HG02642 (cell line): ENCODE data around the gene ZNF584.

Experiments used
- ATAC-seq: cut with Tn5 transposase; IDR thresholded peaks from one replicate; pipeline ENCODE4 v1.9.1; 2021; ENCODE audit warnings: mild to moderate bottlenecking; ENCODE audit not compliant: unreplicated experiment, poor library complexity

ZNF584 gene

DNA sequence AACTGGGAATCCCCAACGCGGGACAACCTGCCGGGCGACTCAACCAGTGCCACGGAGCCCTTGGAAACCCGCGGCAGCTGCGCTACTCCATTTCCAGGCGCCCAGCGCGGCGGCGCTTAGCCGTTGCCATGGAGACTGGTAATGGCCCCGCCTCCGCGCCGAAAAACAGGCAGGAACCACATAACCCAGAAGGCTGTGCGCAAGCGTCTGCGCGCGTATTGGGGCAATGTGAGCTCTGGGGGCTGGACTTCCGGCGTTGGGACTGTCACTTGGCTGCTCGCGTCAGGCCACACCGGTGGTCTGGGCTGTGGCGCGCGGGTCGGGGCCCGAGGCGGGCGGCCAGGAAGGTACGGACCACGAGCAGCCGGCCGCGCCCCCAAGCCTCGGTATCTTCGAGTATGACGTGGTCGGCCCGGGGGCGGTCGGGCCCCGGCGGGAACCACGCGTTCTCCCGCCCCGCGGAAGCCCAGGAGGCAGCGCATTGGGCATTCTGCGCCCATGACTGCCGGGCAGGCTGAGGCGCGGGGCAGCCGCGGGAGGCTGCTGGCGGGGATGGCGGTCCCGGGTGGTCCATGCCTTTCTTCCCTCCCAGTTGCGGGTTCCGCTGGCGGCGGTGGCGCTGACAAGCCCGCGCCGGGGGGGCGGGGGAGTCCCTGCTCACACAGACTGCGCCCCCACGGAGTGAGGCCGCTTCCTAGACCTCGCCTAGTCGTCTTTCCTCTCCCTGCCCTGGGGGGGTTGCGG lies 43.1 kb downstream of the ZNF584 start, which contains the start of gene ZNF324B:
ZNF324B (plus strand) TSS at position 265 of the 744 bp plus-strand sequence. CDS start 2,080 bp downstream, outside the sequence.
- peak; percentile 97 for ATAC-seq

DNA sequence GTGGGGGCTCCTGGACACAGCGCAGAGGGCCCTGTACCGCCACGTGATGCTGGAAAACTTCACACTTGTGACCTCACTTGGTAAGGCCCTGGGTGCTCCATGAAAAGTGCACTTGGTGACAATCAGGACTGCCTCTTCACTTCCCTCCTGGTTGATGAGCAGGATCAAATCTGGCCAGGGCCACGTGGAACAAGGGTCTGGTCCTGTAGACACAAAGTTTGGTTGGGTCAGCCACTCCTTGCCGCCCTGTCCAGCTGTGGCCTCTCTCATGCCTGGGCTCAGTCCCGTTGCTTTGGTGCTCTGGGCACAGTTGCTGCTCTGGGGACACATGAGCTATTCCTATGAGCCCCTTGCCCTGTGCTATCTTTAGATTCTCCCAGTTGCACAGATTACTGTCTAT lies 45.3 kb downstream of the ZNF584 start:
- no peak for ATAC-seq

DNA sequence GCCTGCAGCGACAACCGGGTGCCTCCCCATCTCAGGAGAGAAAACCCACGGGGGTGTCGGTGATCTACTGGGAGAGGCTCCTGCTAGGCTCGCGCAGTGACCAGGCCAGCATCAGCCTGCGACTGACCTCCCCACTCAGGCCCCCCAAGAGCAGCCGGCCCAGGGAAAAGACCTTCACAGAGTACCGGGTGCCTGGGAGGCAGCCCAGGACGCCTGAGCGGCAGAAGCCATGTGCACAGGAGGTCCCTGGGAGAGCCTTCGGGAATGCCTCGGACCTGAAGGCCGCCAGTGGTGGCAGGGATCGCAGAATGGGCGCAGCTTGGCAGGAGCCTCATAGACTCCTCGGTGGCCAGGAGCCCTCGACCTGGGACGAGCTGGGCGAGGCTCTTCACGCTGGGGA lies 46.9 kb downstream of the ZNF584 start:
- ATAC-seq = no peak

DNA sequence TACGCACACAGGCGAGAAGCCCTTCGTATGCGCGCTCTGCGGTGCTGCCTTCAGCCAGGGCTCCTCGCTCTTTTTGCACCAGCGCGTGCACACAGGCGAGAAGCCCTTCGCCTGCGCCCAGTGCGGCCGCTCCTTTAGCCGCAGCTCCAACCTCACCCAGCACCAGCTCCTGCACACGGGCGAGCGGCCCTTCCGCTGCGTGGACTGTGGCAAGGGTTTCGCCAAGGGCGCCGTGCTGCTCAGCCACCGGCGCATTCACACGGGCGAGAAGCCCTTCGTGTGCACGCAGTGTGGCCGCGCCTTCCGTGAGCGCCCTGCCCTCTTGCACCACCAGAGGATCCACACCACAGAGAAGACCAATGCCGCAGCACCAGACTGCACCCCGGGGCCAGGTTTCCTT lies 47.7 kb downstream of the ZNF584 start:
- ATAC-seq = no peak

DNA sequence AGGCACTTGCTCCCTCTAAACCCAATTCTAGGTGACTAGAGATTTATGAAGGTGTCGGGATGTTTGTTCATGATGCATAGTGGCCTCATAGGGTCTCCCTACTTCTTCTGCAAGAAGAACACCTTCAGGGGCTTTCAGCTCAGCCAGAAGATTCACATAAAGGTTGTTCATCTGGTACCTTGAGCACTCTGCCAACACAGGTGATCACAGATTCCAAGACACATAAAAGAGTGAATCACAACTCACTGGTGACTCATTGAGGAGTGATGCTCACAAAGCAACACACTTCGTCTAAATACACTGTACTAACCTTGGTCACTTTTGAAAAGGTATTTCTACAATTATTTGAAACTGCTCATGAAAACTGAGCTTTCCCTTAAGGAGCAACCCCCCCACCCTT lies 51.6 kb downstream of the ZNF584 start:
- no peak for ATAC-seq

DNA sequence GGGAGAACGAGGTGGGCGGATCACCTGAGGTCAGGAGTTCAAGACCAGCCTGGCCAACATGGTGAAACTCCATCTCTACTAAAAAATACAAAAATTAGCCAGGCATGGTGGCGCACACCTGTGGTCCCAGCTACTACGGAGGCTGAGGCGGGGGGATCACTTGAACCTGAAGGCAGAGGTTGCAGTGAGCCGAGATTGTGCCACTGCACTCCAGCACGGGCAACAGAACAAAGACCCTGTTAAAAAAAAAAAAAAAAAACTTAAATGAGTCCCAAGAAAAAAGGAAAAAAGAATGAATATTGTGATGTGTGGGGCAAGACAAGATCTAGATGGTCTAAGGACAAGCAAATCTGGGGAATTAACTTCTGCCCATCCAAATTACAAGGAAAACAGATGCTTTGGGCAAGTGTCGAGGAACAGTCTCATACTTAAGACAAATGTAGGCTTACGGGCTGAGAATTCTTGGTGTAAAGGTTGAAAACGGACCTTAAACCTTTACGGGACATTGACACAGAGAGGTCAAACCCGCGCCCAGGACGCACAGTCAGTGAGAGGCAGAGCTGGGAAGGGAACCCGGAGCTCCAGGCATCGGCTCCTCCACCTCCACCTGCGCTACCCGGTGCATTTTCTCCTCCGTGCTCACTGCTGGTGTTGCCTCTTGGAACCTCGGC lies 57.8 kb downstream of the ZNF584 start:
- peak; percentile 16 for ATAC-seq

DNA sequence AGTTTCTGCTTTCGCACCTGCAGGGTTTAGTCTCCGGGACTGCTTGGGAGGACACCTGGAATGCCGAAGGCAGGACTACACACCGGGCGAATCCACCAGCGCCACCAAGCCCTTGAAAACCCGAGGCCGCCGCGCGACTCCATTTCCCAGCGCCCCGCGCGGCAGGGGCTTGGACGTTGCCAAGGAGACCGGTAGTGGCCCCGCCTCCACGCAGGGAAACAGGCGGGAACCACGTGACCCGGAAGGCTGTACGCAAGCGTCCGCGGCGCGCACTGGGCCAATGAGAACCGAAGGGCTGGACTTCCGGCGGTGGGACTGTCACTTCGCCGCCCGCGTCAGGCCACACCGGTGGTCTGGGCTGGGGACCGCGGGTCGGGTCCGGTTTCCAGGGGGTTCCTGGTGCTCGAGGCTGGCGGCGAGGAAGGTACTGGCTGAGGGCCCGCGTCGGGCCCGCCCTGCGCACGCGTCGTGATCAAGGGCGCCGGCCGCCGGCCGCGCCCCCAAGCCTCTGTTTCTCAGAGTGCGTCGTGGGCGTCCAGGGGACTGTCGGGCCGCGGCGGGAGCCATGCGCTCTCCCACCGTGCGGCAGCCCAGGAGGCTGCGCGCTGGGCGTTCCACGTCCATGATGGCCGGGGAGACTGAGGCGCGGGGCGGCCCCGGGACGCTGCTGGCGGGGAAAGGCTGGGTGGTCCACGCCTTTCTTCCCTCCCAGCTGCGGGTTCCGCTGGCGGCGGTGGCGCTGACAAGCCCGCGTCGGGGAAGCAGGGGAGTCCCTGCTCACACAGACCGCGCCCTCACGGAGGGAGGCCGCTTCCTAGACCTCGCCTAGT lies 58.5 kb downstream of the ZNF584 start, which contains the start of gene ZNF324:
ZNF324 (plus strand) TSS at position 321 of the 830 bp plus-strand sequence. CDS start 2,106 bp downstream, outside the sequence.
- peak; percentile 90 for ATAC-seq
